Measurements from ENCODE around the gene DNAJC8. TPM values are rescaled to one million over a fixed set of nuclear protein-coding genes. Genes with fewer than 3 reads are reported as not detected.

The DNAJC8 gene
- total and polyA plus RNA-seq, 2 of the 4 experiments (the other 2 are of a cell fraction) = 53.6 to 81.0 TPM

DNA sequence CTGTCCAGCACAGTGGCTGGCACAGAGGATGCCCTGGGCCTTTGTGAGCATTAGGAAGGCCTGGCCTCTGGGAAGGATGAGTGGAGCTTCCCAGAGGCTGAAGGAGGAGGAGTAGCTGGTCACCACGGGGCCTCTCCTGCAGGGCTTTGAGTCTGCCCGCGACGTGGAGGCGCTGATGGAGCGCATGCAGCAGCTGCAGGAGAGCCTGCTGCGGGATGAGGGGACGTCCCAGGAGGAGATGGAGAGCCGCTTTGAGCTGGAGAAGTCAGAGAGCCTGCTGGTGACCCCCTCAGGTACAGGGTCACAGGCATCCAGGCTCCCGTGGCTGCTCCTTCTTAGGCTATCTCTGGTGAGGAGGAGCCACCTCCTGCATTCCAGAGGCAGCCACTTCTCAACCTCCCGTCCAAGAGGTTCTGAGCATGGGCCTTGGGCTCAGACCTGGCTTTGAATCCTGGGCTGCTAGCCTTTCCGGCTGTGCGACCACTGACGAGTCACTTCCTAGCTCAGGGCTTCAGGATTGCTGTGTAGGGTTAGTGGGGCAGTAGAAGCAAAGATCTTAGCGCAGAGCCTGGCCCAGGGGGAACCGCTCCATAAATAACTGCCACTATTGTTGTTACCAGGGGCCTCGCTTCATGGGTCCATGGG lies 40.5 kb upstream of the DNAJC8 start:
- peak; percentile 40; the same call in 1 of the 2 replicates for ATAC-seq (ENCODE audit: low read depth)
- CTCF ChIA-PET = no interaction called here
- dilution Hi-C loops (cut with HindIII; ENCODE audit: low sequenced_read_pairs, unreplicated experiment) = no loop called here

More for the DNA sequence above, 40.5 kb upstream of the DNAJC8 start:
- peak overlapping the region; percentile 51 for H2AK9ac ChIP-seq (replicated peaks; ENCODE audit: low read depth, low read length, poor library complexity)
- peaks cover 65% of the 10 kb centered on the region for H3K36me3 ChIP-seq (ENCODE audit: control insufficient read depth, insufficient read depth, low read length)
- no peaks in the 10 kb centered on the region; the same call in 1 of the 2 replicates for H3K4me1 ChIP-seq (ENCODE audit: control insufficient read depth, insufficient read depth, low read length)
- no peak overlapping the region for H3K18ac ChIP-seq (ENCODE audit: low read depth, low read length)
- H2BK120ac ChIP-seq (ENCODE audit: low read depth, low read length) = no peak overlapping the region
- no peak overlapping the region for H4K91ac ChIP-seq (ENCODE audit: insufficient read depth, low read depth, low read length)
- in situ Hi-C loops (cut with MboI; ENCODE audit: low sequenced_read_pairs) (no loop called here), intact Hi-C loops (cut with micrococcal nuclease) (no loop called here)
- H3K27me3 ChIP-seq (ENCODE audit: control insufficient read depth, insufficient read depth, low read length) = no peaks in the 10 kb centered on the region
- POLR2A ChIA-PET (ENCODE audit: unreplicated experiment) = no interaction called here
- peaks cover 81% of the 10 kb centered on the region for H4K20me1 ChIP-seq (ENCODE audit: insufficient read depth, low read length)
- H4K5ac ChIP-seq (ENCODE audit: low read depth, low read length) = no peak overlapping the region
- H3K9me3 ChIP-seq (ENCODE audit: control insufficient read depth, insufficient read depth, low read length) = no peaks in the 10 kb centered on the region
- H2BK5ac ChIP-seq (ENCODE audit: low read depth, low read length, poor library complexity, severe bottlenecking) = no peak overlapping the region
- no peak for TF ChIP-seq RCOR1 (IDR thresholded peaks at IDR 0.05; ENCODE audit: insufficient replicate concordance, low read length)
- TF ChIP-seq, protein P1, sequence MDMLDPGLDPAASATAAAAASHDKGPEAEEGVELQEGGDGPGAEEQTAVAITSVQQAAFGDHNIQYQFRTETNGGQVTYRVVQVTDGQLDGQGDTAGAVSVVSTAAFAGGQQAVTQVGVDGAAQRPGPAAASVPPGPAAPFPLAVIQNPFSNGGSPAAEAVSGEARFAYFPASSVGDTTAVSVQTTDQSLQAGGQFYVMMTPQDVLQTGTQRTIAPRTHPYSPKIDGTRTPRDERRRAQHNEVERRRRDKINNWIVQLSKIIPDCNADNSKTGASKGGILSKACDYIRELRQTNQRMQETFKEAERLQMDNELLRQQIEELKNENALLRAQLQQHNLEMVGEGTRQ (IDR thresholded peaks at IDR 0.05; ENCODE audit: low read depth, low read length) = no peak
- no peak for TF ChIP-seq MAFK (IDR thresholded peaks at IDR 0.05; ENCODE audit: low read depth, low read length)
- TF ChIP-seq, protein P2, sequence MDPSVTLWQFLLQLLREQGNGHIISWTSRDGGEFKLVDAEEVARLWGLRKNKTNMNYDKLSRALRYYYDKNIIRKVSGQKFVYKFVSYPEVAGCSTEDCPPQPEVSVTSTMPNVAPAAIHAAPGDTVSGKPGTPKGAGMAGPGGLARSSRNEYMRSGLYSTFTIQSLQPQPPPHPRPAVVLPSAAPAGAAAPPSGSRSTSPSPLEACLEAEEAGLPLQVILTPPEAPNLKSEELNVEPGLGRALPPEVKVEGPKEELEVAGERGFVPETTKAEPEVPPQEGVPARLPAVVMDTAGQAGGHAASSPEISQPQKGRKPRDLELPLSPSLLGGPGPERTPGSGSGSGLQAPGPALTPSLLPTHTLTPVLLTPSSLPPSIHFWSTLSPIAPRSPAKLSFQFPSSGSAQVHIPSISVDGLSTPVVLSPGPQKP (IDR thresholded peaks at IDR 0.05; ENCODE audit: borderline replicate concordance, low read depth, low read length) = no peak
- TF ChIP-seq, protein P3, sequence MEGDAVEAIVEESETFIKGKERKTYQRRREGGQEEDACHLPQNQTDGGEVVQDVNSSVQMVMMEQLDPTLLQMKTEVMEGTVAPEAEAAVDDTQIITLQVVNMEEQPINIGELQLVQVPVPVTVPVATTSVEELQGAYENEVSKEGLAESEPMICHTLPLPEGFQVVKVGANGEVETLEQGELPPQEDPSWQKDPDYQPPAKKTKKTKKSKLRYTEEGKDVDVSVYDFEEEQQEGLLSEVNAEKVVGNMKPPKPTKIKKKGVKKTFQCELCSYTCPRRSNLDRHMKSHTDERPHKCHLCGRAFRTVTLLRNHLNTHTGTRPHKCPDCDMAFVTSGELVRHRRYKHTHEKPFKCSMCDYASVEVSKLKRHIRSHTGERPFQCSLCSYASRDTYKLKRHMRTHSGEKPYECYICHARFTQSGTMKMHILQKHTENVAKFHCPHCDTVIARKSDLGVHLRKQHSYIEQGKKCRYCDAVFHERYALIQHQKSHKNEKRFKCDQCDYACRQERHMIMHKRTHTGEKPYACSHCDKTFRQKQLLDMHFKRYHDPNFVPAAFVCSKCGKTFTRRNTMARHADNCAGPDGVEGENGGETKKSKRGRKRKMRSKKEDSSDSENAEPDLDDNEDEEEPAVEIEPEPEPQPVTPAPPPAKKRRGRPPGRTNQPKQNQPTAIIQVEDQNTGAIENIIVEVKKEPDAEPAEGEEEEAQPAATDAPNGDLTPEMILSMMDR (conservative IDR thresholded peaks at IDR 0.05; ENCODE audit: low read depth, low read length) = no peak
- no peak for TF ChIP-seq CHD1 (IDR thresholded peaks at IDR 0.05; ENCODE audit: low read depth, low read length)
- BruUV-seq (replicated peaks) = no TSS peak
- no peak overlapping the region for H3K9ac ChIP-seq (ENCODE audit: low read depth, low read length)
- no peak overlapping the region for H3K4me3 ChIP-seq (ENCODE audit: insufficient read depth, low read depth, low read length)
- peaks cover 6% of the 10 kb centered on the region; the same call in 1 of the 2 replicates for H3K9me1 ChIP-seq (ENCODE audit: insufficient read depth, low read length)
- H3K14ac ChIP-seq (replicated peaks; ENCODE audit: low read depth, low read length) = no peak overlapping the region
- no peak overlapping the region for H3K4ac ChIP-seq (ENCODE audit: low read depth, low read length)
- H2BK20ac ChIP-seq (ENCODE audit: low read depth, low read length) = no peak overlapping the region
- WGBS, 2 experiments (ENCODE audit: extremely low coverage in 2 of 2, insufficient read length in 1 of 2) = 71% methylated on average over 4 of the region's 17 CpGs; no CpG with 5 or more reads in 1 of the 2 experiments
- peak; percentile 41 for DNase-seq
- no peak overlapping the region for H2AK5ac ChIP-seq (ENCODE audit: low read depth, low read length)
- H4K8ac ChIP-seq (ENCODE audit: low read depth in 2 of 2, low read length in 2 of 2) = no peak overlapping the region
- H2BK15ac ChIP-seq (ENCODE audit: low read depth, low read length) = no peak overlapping the region
- H3K27ac ChIP-seq (ENCODE audit: insufficient read depth, low read length) = no peak overlapping the region
- no peak overlapping the region for H3K56ac ChIP-seq (ENCODE audit: extremely low read depth, insufficient read depth, low read length)
- no peak overlapping the region for H3K4me2 ChIP-seq (ENCODE audit: low read depth, low read length)
- H2AFZ ChIP-seq (replicated peaks; ENCODE audit: low read length, poor library complexity) = no peak overlapping the region
- H3K79me1 ChIP-seq (ENCODE audit: low read depth in 1 of 2, low read length in 2 of 2) = peaks cover 47 to 78% of the 10 kb centered on the region in 2 experiments
- H3K23ac ChIP-seq (ENCODE audit: low read depth, low read length) = no peak overlapping the region; the same call in 1 of the 2 replicates
